LNCAP (cell line): ENCODE measurements around the gene SMARCB1.

Source experiments
- TF ChIP-seq, protein P1 (sequence below): fragments of 450-650 bp; IDR thresholded peaks from 2 replicates; pipeline ENCODE4 v1.5.1; 2017; ENCODE audit warnings: mild to moderate bottlenecking

Gene SMARCB1

GRCh38 chr22:23754220-23754919 lies 32.4 kb upstream of the SMARCB1 start, which contains the start of gene VPREB3:
TSS of gene VPREB3 (minus strand) at chr22:23754425. CDS start at chr22:23754363, 62 bp downstream.
- TF ChIP-seq, protein P1, sequence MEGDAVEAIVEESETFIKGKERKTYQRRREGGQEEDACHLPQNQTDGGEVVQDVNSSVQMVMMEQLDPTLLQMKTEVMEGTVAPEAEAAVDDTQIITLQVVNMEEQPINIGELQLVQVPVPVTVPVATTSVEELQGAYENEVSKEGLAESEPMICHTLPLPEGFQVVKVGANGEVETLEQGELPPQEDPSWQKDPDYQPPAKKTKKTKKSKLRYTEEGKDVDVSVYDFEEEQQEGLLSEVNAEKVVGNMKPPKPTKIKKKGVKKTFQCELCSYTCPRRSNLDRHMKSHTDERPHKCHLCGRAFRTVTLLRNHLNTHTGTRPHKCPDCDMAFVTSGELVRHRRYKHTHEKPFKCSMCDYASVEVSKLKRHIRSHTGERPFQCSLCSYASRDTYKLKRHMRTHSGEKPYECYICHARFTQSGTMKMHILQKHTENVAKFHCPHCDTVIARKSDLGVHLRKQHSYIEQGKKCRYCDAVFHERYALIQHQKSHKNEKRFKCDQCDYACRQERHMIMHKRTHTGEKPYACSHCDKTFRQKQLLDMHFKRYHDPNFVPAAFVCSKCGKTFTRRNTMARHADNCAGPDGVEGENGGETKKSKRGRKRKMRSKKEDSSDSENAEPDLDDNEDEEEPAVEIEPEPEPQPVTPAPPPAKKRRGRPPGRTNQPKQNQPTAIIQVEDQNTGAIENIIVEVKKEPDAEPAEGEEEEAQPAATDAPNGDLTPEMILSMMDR: no peak

GRCh38 chr22:23754980-23755636 lies 31.7 kb upstream of the SMARCB1 start:
- TF ChIP-seq, protein P1: no peak

DNA sequence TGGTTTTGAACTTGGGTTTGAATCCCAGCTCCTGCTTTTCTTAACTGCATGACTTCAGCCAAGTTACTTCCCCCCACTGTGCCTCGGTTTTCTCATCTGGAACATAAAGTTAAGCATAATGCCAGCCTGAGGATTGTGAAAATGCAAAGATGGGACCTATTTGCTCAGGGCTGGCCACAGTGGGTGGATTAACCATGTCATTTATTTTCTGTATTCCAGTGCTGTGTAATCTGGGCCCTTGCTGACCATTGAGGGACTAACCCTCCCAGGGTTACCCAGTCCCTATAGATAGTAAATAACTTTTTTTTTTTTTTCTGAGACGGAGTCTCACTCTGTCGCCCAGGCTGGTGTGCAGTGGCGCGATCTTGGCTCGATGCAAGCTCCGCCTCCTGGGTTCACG lies 31.1 kb upstream of the SMARCB1 start:
- TF ChIP-seq, protein P1: no peak

- TF ChIP-seq, protein P1: no peak
These were observed 29.9 kb upstream of the SMARCB1 start for GRCh38 chr22:23756891-23757290.

DNA sequence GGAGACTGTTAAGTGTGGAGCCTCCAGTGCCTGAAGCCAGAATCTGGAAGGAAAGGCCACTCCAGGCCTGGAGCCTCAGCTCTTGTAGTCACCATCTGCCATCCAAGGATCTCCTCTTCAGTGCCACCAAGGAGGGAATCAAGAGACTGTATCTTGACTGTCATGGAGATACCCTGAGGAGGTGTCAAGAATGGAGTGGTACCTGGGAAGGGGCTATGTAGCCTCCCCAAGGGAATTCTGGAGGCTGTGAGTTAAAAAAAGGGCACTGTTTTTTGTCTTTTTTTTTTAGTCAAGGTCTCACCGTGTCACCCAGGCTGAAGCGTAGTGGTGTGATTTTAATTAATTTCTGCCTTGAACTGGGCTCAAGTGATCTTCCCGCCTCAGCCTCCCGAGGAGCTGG lies 27.2 kb upstream of the SMARCB1 start:
- TF ChIP-seq, protein P1: no peak

DNA sequence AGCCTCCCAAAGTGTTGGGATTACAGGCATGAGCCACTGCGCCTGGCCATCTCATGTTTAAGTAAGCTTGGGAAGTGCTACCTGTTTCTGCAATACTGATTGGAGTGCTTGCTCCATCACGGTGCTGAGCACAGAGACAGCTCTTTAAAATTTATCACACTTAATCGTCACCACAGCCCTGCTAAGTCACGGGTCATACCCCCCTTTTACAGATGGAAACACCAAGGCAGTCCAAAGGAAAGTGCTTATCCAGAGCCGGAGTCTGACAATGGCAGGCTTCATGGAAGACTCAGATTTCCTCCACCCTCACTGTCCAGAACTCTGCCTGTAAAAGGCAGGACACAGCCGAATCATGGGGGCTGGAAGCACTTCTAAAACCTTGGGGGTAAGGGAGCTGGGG lies 26.7 kb upstream of the SMARCB1 start:
- TF ChIP-seq, protein P1: no peak

- TF ChIP-seq, protein P1: no peak
These were observed 23.8 kb upstream of the SMARCB1 start, which contains the start of gene C22orf15 for GRCh38 chr22:23762842-23763578. TSS of gene C22orf15 (plus strand) at chr22:23762990. CDS start at chr22:23763307, 317 bp downstream.
